D721Med (cell line): ENCODE results near the gene EBI3.
"Not testable (repeated sequence)": the region's sequence is repeated elsewhere in the genome, so short reads cannot be mapped to it uniquely, and the experiment has no call there.

Source experiments
- DNase-seq: peaks from one replicate; pipeline ENCODE4 v3.0.0; 2011; ENCODE audit warnings: low spot score; ENCODE audit not compliant: insufficient read length
- FAIRE-seq: peaks from 2 replicates; lab custom pipeline; 2011; peaks lifted over from hg19 to GRCh38; lab: Jason Lieb, UNC
- CTCF ChIP-seq: IDR thresholded peaks from 2 replicates; pipeline ENCODE4 v1.5.1; 2012; ENCODE audit warnings: mild to moderate bottlenecking, control low read depth; ENCODE audit not compliant: insufficient read depth; ENCODE audit errors: missing control alignments

EBI3 gene

GRCh38 chr19:4186087-4186993, 43.0 kb upstream of the EBI3 start:
- peak; percentile 81 for TF ChIP-seq CTCF
- FAIRE-seq = no peak
- peak; percentile 79 for DNase-seq

GRCh38 chr19:4187313-4188122, 41.8 kb upstream of the EBI3 start:
- DNase-seq = no peak
- no peak for TF ChIP-seq CTCF
- FAIRE-seq = no peak

GRCh38 chr19:4189641-4190040, 39.7 kb upstream of the EBI3 start:
- DNase-seq (no peak), FAIRE-seq (no peak)
- TF ChIP-seq CTCF = no peak

GRCh38 chr19:4192537-4192936, 36.8 kb upstream of the EBI3 start:
- FAIRE-seq = not testable (repeated sequence)

GRCh38 chr19:4194353-4194752, 35.0 kb upstream of the EBI3 start:
- no peak for FAIRE-seq
- no peak for DNase-seq
- TF ChIP-seq CTCF = no peak

More at GRCh38 chr19:4192537-4192936, 36.8 kb upstream of the EBI3 start:
- DNase-seq = not testable (repeated sequence)

GRCh38 chr19:4196009-4196408, 33.3 kb upstream of the EBI3 start:
- no peak for TF ChIP-seq CTCF
- DNase-seq (no peak), FAIRE-seq (no peak)

- no peak for TF ChIP-seq CTCF
- no peak for DNase-seq
Observed at GRCh38 chr19:4196587-4197148, 32.7 kb upstream of the EBI3 start.

More at GRCh38 chr19:4196587-4197148, 32.7 kb upstream of the EBI3 start:
- FAIRE-seq = no peak
